Glutamatergic neuron (in vitro differentiated cells): ENCODE data around the gene CKAP2L. TPM values are rescaled to one million over a fixed set of nuclear protein-coding genes. Genes with fewer than 3 reads are reported as not detected.

Source experiments
- DNase-seq: peaks from one replicate; pipeline ENCODE4 v3.0.0; 2022
- H3K27ac Mint-ChIP-seq: one replicate; pipeline ENCODE4 v1.8.0; 2020; ENCODE audit warnings: mild to moderate bottlenecking, mixed read lengths, inconsistent platforms; ENCODE audit not compliant: unreplicated experiment
- H3K27me3 Mint-ChIP-seq: one replicate; pipeline ENCODE4 v1.8.0; 2020; ENCODE audit warnings: mild to moderate bottlenecking, moderate library complexity, mixed read lengths, inconsistent platforms; ENCODE audit not compliant: unreplicated experiment
- H3K36me3 Mint-ChIP-seq: one replicate; pipeline ENCODE4 v1.8.0; 2020; ENCODE audit warnings: mild to moderate bottlenecking, mixed read lengths, inconsistent platforms; ENCODE audit not compliant: unreplicated experiment
- H3K4me1 Mint-ChIP-seq: one replicate; pipeline ENCODE4 v1.8.0; 2020; ENCODE audit warnings: mild to moderate bottlenecking, low read depth, mixed read lengths, inconsistent platforms; ENCODE audit not compliant: unreplicated experiment
- H3K4me3 Mint-ChIP-seq: one replicate; pipeline ENCODE4 v1.8.0; 2020; ENCODE audit warnings: mild to moderate bottlenecking, mixed read lengths, inconsistent platforms; ENCODE audit not compliant: unreplicated experiment
- H3K9me3 Mint-ChIP-seq: one replicate; pipeline ENCODE4 v1.8.0; 2020; ENCODE audit warnings: mild to moderate bottlenecking, moderate library complexity, mixed read lengths, inconsistent platforms; ENCODE audit not compliant: unreplicated experiment
- CTCF ChIP-seq: fragments of 200-600 bp; sonication (generic); IDR thresholded peaks from one replicate; pipeline ENCODE4 v1.5.0; 2021; ENCODE audit not compliant: partially characterized antibody, unreplicated experiment
- total RNA-seq: library from RNA; stranded (reverse); fragmentation: NEBNext Ultra II Directional; extraction: Animal tissue kit (Norgen Biotek cat#: 25700); gene quantifications from one replicate; pipeline ENCODE4 v1.2.1, GENCODE V29; 2021; ENCODE audit not compliant: unreplicated experiment

CKAP2L gene
- total RNA-seq, 1 donor from 2014 or later: 3.3 TPM

DNA sequence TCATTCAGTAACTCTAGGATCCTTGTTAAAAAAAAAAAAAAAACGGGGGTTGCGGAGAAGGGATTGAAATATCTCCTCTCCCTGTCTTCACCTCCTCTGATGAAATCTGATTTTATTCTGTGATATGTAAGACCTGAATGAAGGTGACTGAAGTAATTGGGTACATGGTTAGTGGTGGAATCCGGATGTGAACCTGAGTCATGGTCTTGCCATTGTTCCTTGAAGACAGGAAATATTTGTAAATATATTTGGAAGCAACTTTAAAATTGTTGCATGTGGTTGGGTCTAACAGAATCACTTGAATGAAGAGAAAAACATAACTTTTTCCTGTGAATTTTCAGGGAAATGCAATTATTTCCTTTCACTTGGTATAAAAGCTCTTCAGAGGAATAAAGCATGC lies 22.9 kb upstream of the CKAP2L start:
- Mint-ChIP-seq H3K4me3 (no peak overlapping the region), H3K27ac (no peak overlapping the region), H3K27me3 (peaks cover 2% of the 10 kb centered on the region), H3K4me1 (no peaks in the 10 kb centered on the region), H3K9me3 (no peaks in the 10 kb centered on the region), H3K36me3 (no peaks in the 10 kb centered on the region)
- no peak for TF ChIP-seq CTCF
- no peak for DNase-seq

DNA sequence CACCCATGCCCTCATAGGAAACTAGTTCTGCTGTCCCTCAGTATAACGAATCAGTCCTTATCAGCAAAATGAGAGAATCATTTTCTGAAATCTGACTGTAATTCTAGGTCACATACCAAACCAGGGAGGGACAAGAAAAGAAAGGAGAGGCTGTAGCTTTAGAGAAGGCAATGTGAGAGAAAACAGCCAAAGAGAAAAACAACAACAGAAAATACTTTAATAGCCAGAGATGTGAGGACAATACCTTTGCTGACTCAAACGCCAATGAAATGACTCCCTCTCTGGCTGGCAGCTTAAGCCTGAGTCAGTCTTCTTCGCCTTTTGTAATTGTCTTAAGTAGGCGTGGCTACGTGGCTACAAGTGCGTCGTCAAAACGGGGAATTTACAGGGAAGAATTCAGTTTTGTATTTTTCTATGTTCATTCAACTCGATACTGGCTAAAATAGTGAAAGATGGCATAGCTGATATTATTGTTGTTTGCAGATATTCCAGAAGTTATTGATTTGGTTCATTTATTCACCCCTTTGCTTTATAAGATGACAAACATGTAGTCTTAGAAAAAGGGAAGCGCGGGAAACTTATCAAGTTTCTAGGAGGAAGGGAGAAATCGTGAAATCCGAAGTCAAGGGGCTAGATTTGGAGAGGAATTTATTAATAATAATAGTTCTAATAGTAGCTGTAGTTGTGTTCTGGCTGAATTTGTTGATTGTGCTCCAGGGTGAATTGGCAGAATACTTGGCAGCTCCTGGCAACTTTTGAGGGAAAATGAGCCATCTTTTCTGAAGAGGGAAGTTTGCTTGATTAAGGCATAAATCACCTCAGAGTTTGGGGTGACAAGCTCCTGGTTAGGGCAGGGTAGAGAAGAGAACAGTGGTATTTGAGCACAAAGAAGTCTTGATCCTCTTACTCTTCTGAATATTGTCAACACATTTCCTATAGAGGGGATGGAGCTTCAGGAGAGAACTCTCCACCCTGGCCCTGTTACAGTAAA lies 20.1 kb upstream of the CKAP2L start, which contains the start of gene IL1A:
TSS of gene IL1A (minus strand) at position 295 of the 991 bp plus-strand sequence. CDS start 723 bp downstream, outside the sequence.
- Mint-ChIP-seq H3K27ac (no peak within 1 kb of the TSS), H3K36me3 (no peaks in the 10 kb centered on the region), H3K4me3 (no peak within 1 kb of the TSS), H3K4me1 (no peaks in the 10 kb centered on the region), H3K27me3 (no peaks in the 10 kb centered on the region), H3K9me3 (no peaks in the 10 kb centered on the region)
- TF ChIP-seq CTCF: no peak
- no peak for DNase-seq

GRCh38 chr2:112783187-112783714 lies 18.8 kb upstream of the CKAP2L start:
- Mint-ChIP-seq H3K36me3 (no peaks in the 10 kb centered on the region), H3K27me3 (no peaks in the 10 kb centered on the region), H3K9me3 (no peaks in the 10 kb centered on the region), H3K27ac (no peak overlapping the region), H3K4me1 (no peaks in the 10 kb centered on the region), H3K4me3 (no peak overlapping the region)
- TF ChIP-seq CTCF: no peak
- no peak for DNase-seq

GRCh38 chr2:112782234-112782799 lies 17.9 kb upstream of the CKAP2L start:
- Mint-ChIP-seq H3K27ac (no peak overlapping the region), H3K27me3 (no peaks in the 10 kb centered on the region), H3K36me3 (no peaks in the 10 kb centered on the region), H3K4me1 (no peaks in the 10 kb centered on the region), H3K9me3 (no peaks in the 10 kb centered on the region), H3K4me3 (no peak overlapping the region)
- DNase-seq: no peak
- no peak for TF ChIP-seq CTCF
